Breast epithelium (tissue), 4 donors: ENCODE results near the gene ZNF74. TPM values are rescaled to one million over a fixed set of nuclear protein-coding genes. Genes with fewer than 3 reads are reported as not detected.
"Not testable (repeated sequence)": the region's sequence is repeated elsewhere in the genome, so short reads cannot be mapped to it uniquely, and the experiment has no call there.

Experiments
- DNase-seq, 2 donors: peaks; one replicate each; pipeline ENCODE4 v3.0.0-alpha.2; 2019; ENCODE audit warnings: low spot score in 2 of 2
- H3K27ac ChIP-seq, 2 donors: fragments of 200-600 bp; sonication (generic) in 1 of 2; one replicate each; pipeline ENCODE4 v1.5.1; 2016 to 2019; ENCODE audit warnings: mild to moderate bottlenecking in 1 of 2
- H3K27me3 ChIP-seq, 2 donors: fragments of 200-600 bp; sonication (generic) in 1 of 2; one replicate each; pipeline versions ENCODE4 v1.5.1 to v1.6.0; 2017 to 2019; ENCODE audit warnings: control low read depth in 1 of 2, mild to moderate bottlenecking in 1 of 2
- H3K36me3 ChIP-seq: fragments of 200-600 bp; one replicate; pipeline ENCODE4 v1.5.1; 2019
- H3K4me1 ChIP-seq, 2 donors: fragments of 200-600 bp; sonication (generic); one replicate each; pipeline ENCODE4 v1.5.1; 2016 to 2019; ENCODE audit warnings: control low read depth in 1 of 2
- H3K4me3 ChIP-seq, 3 donors: fragments of 200-600 bp; sonication (generic); 1 replicate in 2 of 3; 2 replicates in 1 of 3; pipeline ENCODE4 v1.5.1; 2016 to 2019; ENCODE audit warnings: mild to moderate bottlenecking in 3 of 3, moderate library complexity in 2 of 3
- H3K9me3 ChIP-seq, 2 donors: fragments of 200-600 bp; sonication (generic) in 1 of 2; one replicate each; pipeline ENCODE4 v1.5.1; 2016 to 2019; ENCODE audit warnings: control low read depth in 1 of 2
- POLR2A ChIP-seq: fragments of 450-650 bp; IDR thresholded peaks from one replicate; pipeline ENCODE4 v1.6.1; 2016; ENCODE audit warnings: antibody characterized with exemption, mild to moderate bottlenecking, moderate library complexity
- POLR2AphosphoS5 ChIP-seq, 3 donors: sonication (generic); formaldehyde crosslinking; IDR thresholded peaks; one replicate each; pipeline ENCODE4 v1.6.1; 2017; ENCODE audit warnings: antibody characterized with exemption in 3 of 3
- intact Hi-C: fragments of 100-400 bp; cut with DNase I; formaldehyde crosslinking; loops from one replicate; pipeline ENCODE4 v1.15.1; 2023; ENCODE audit warnings: low total_unique reads
- total RNA-seq, 3 donors: library from RNA; depleted of rRNA; stranded (reverse); fragments of >200 nt; gene quantifications; one replicate each; pipeline ENCODE4 v1.1.0, GENCODE V29; 2016
- TF ChIP-seq, protein P1 (sequence below), 3 donors: fragments of 450-650 bp; IDR thresholded peaks; one replicate each; pipeline ENCODE4 v1.5.1; 2016 to 2017; ENCODE audit warnings: antibody characterized with exemption in 3 of 3, mild to moderate bottlenecking in 3 of 3, moderate library complexity in 3 of 3

The ZNF74 gene
- total RNA-seq, 3 donors from 2014 or later: 4.8 to 11.5 (median 10.0) TPM

DNA sequence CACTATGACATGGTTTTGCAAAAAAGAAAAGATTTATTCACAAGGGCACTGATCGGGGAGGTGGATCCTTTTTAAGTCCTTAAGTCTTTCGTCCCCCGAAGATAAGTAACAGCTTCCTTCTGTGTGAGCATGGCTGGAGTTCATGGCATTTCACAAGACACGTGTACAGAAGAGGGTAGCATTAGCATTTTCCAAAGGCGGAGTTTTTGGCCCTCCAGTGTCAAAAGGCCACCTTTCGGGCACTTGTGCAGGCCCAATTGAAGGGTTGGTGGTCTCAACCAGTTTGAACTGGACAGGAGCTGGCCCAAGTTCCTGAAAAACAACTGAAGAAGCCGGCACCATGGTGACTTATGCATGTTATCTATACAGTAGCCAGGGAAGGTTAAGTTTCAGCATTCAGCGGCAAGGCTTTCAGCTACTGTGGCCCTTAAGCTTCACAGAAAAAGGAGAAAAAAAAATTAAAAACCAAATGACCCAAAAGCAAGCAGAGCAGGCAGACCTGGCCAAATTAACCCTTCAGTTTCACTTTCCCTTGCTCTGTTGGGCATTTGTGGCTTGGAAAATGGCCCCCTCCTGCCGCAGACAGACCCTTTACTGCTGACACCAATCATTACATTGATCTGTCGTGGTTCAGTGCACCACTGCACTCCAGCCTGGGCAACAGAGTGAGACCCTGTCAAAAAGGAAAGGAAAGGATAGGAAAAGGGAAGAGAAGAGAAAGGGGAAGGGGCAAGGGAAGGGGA is 18.7 kb downstream of the ZNF74 start:
- H3K27me3 ChIP-seq: no peaks in the 10 kb centered on the region
- TF ChIP-seq POLR2A (no peak), POLR2AphosphoS5 (IDR thresholded peaks at IDR 0.05) (no peak)
- TF ChIP-seq, protein P1, sequence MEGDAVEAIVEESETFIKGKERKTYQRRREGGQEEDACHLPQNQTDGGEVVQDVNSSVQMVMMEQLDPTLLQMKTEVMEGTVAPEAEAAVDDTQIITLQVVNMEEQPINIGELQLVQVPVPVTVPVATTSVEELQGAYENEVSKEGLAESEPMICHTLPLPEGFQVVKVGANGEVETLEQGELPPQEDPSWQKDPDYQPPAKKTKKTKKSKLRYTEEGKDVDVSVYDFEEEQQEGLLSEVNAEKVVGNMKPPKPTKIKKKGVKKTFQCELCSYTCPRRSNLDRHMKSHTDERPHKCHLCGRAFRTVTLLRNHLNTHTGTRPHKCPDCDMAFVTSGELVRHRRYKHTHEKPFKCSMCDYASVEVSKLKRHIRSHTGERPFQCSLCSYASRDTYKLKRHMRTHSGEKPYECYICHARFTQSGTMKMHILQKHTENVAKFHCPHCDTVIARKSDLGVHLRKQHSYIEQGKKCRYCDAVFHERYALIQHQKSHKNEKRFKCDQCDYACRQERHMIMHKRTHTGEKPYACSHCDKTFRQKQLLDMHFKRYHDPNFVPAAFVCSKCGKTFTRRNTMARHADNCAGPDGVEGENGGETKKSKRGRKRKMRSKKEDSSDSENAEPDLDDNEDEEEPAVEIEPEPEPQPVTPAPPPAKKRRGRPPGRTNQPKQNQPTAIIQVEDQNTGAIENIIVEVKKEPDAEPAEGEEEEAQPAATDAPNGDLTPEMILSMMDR (IDR thresholded peaks at IDR 0.05): no peak
- H3K9me3 ChIP-seq: no peaks in the 10 kb centered on the region
- no peak overlapping the region for H3K4me3 ChIP-seq
- H3K36me3 ChIP-seq: no peaks in the 10 kb centered on the region
- DNase-seq: no peak
- intact Hi-C loops: no loop called here
- H3K4me1 ChIP-seq: no peaks in the 10 kb centered on the region
- no peak overlapping the region for H3K27ac ChIP-seq

DNA sequence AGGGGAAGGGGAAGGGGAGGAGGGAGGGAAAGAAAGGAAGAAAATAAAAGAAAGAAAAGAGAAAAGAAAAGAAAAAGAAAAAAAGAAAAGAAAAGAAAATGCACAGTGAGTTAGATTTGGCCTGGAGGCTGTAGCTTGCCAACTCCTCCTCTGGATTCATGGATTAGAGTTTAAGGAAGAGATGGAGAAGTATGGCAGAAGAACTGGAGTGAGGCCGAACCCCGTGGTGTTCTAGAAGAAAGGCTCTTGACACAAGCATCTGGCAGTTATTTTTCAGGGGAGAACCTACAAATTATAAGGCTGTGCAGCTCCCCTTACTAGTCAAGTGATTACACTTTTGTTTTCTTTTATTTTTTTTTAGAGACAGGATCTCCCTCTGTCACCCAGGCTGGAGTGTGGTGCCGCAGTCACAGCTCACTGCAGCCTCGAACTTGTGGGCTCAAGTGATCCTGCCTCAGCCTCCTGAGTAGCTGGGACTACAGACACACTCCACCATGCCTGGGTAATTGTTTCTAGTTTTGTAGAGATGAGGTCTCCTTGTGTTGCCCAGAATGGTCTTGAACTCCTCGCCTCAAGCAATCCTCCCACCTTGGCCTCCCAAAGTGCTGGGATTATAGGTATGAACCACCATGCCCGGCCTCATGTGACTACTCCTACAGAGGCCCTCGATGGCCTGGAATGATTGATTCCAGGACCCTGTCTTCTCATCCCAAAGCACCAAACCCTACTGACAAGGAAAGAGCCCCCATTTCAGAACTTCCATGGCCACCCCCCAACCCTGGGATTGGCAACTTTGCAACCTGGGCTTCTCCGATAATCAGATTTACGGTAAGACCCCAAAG is 19.5 kb downstream of the ZNF74 start:
- intact Hi-C loops: no loop called here
- no peak for DNase-seq
- peaks cover 2 to 3% of the 10 kb centered on the region in 2 donors for H3K4me1 ChIP-seq
- no peaks in the 10 kb centered on the region for H3K9me3 ChIP-seq
- no peaks in the 10 kb centered on the region for H3K27me3 ChIP-seq
- H3K4me3 ChIP-seq: no peak overlapping the region
- H3K27ac ChIP-seq: no peak overlapping the region
- H3K36me3 ChIP-seq: no peaks in the 10 kb centered on the region
- TF ChIP-seq, protein P1 (IDR thresholded peaks at IDR 0.05): no peak
- TF ChIP-seq POLR2A: no peak

DNA sequence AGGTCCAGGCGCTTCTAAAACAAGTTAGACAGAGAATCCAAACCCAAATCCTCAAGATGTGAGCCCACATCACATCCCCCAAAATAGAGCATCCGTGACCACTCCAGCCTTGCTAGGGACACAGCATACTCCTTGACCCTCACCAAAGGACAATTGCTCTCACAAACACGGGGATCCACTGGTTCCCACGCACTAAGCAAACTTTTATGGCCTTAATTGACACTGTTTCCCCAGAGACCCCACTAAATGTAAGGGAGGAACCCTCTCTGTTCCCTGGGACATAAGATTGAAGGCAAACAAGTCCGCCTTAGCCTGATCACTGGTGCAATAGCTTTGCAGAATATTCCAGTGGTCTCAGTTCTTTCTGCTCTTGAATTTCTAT is 20.1 kb downstream of the ZNF74 start:
- Histone ChIP-seq H3K27me3 (no peaks in the 10 kb centered on the region), H3K4me3 (no peak overlapping the region), H3K36me3 (no peaks in the 10 kb centered on the region), H3K27ac (no peak overlapping the region), H3K4me1 (peaks cover 2 to 3% of the 10 kb centered on the region in 2 donors), H3K9me3 (no peaks in the 10 kb centered on the region)
- TF ChIP-seq POLR2A (no peak), POLR2AphosphoS5 (IDR thresholded peaks at IDR 0.05) (no peak)
- TF ChIP-seq, protein P1 (IDR thresholded peaks at IDR 0.05): no peak
- intact Hi-C loops: no loop called here
- DNase-seq: no peak

DNA sequence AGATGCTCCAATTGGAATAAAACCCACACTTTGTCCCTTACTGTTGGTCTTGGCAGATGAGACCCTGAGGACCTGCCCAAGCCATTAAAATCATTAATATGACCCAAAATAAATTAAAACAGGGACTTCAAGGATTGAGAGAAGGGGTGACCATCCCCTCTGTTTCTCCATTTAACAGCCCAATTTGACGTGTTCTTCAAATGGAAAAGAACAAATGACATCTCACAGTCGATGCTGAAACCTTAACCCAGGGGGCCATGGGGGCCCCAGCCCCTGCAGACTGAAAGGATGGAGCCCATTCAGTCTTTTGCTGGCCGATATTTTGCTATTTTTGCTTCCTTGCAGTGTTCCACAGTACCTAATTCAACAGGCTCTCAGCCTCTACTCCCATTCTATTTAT is 20.5 kb downstream of the ZNF74 start:
- H3K4me3 ChIP-seq: no peak overlapping the region
- H3K9me3 ChIP-seq: no peaks in the 10 kb centered on the region
- peaks cover 2 to 3% of the 10 kb centered on the region in 2 donors for H3K4me1 ChIP-seq
- TF ChIP-seq, protein P1 (IDR thresholded peaks at IDR 0.05): no peak
- TF ChIP-seq POLR2AphosphoS5 (IDR thresholded peaks at IDR 0.05) (no peak), POLR2A (no peak)
- intact Hi-C loops: no loop called here
- DNase-seq: no peak
- H3K27me3 ChIP-seq: no peaks in the 10 kb centered on the region
- no peak overlapping the region for H3K27ac ChIP-seq
- no peaks in the 10 kb centered on the region for H3K36me3 ChIP-seq

DNA sequence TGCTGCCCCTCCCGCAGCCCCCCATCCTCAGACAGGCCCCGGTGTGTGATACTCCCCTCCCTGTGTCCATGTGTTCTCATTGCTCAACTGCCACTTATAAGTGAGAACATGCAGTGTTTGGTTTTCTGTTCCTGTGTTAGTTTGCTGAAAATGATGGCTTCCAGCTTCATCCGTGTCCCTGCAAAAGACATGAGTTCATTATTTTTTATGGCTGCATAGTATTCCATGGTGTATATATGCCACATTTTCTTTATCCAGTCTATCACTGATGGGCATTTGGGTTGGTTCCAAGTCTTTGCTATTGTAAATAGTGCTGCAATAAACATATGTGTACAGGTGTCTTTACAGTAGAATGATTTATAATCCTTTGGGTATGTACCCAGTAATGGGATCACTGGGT is 21.3 kb downstream of the ZNF74 start:
- H3K36me3 ChIP-seq, H3K9me3 ChIP-seq, H3K4me3 ChIP-seq, DNase-seq, H3K4me1 ChIP-seq, intact Hi-C loops, H3K27ac ChIP-seq, H3K27me3 ChIP-seq: not testable (repeated sequence)

DNA sequence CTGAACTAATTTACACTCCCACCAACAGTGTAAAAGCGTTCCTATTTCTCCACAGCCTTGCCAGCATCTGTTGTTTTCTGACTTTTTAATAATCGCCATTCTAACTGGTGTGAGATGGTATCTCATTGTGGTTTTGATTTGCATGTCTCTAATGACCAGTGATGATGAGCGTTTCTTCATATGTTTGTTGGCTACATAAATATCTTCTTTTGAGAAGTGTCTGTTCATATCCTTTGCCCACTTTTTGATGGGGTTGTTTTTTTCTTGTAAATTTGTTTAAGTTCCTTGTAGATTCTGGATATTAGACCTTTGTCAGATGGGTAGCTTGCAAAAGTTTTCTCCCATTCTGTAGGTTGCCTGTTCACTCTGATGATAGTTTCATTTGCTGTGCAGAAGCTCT is 21.7 kb downstream of the ZNF74 start:
- H3K4me1 ChIP-seq, H3K9me3 ChIP-seq, H3K4me3 ChIP-seq, H3K36me3 ChIP-seq, intact Hi-C loops, DNase-seq, H3K27ac ChIP-seq, H3K27me3 ChIP-seq: not testable (repeated sequence)
